Osteoblast (primary cell): ENCODE data around the gene P2RY11. TPM values are rescaled to one million over a fixed set of nuclear protein-coding genes. Genes with fewer than 3 reads are reported as not detected.
A peak's percentile ranks its signal among the peaks of the same experiment; 100 is the strongest.

Experiments used
- DNase-seq: peaks from one replicate; pipeline ENCODE4 v3.0.0; 2011; ENCODE audit warnings: low spot score, mixed read lengths; ENCODE audit not compliant: insufficient read length; ENCODE audit errors: missing footprints
- H2AFZ ChIP-seq: 2 replicates; pipeline ENCODE4 v1.6.0; 2011; ENCODE audit warnings: mild to moderate bottlenecking, low read length
- H3K27ac ChIP-seq: 2 replicates; pipeline ENCODE4 v1.5.1; 2011; ENCODE audit warnings: mild to moderate bottlenecking, low read depth, low read length, moderate library complexity
- H3K27me3 ChIP-seq: 2 replicates; pipeline ENCODE4 v1.6.0; 2012; ENCODE audit warnings: mild to moderate bottlenecking, control low read depth, inconsistent platforms, low read length, moderate library complexity; ENCODE audit not compliant: insufficient read depth
- H3K36me3 ChIP-seq: 2 replicates; pipeline ENCODE4 v1.5.1; 2011; ENCODE audit warnings: mild to moderate bottlenecking, low read length, control low read depth, moderate library complexity; ENCODE audit not compliant: insufficient read depth
- H3K4me1 ChIP-seq: 2 replicates; pipeline ENCODE4 v1.5.1; 2011; ENCODE audit warnings: mild to moderate bottlenecking, low read length, control low read depth, moderate library complexity; ENCODE audit not compliant: insufficient read depth
- H3K4me2 ChIP-seq: 2 replicates; pipeline ENCODE4 v1.6.0; 2011; ENCODE audit warnings: mild to moderate bottlenecking, low read length; ENCODE audit not compliant: insufficient read depth
- H3K4me3 ChIP-seq: fragments of 200-600 bp; sonication (generic); 3 replicates; pipeline ENCODE4 v1.5.1; 2012; ENCODE audit warnings: mild to moderate bottlenecking, low read length, inconsistent platforms; ENCODE audit not compliant: insufficient read depth
- H3K79me2 ChIP-seq: 2 replicates; pipeline ENCODE4 v1.6.0; 2012; ENCODE audit warnings: mild to moderate bottlenecking, low read length, control low read depth, inconsistent platforms; ENCODE audit not compliant: insufficient read depth
- H3K9me3 ChIP-seq: 2 replicates; pipeline ENCODE4 v1.5.1; 2011; ENCODE audit warnings: low read depth, low read length, control low read depth
- H4K20me1 ChIP-seq: 2 replicates; pipeline ENCODE4 v1.6.0; 2012; ENCODE audit warnings: mild to moderate bottlenecking, low read length, control low read depth; ENCODE audit not compliant: insufficient read depth
- CTCF ChIP-seq: IDR thresholded peaks from 2 replicates; pipeline ENCODE4 v1.5.1; 2011; ENCODE audit warnings: mild to moderate bottlenecking, low read depth, low read length, moderate library complexity; ENCODE audit errors: extremely low read depth
- total RNA-seq: library from RNA; depleted of rRNA; stranded (reverse); fragments of >200 nt; gene quantifications from 2 replicates; pipeline ENCODE4 v1.2.3, GENCODE V29; 2012

P2RY11 gene
- total RNA-seq, 1 donor: 2.2 TPM

DNA sequence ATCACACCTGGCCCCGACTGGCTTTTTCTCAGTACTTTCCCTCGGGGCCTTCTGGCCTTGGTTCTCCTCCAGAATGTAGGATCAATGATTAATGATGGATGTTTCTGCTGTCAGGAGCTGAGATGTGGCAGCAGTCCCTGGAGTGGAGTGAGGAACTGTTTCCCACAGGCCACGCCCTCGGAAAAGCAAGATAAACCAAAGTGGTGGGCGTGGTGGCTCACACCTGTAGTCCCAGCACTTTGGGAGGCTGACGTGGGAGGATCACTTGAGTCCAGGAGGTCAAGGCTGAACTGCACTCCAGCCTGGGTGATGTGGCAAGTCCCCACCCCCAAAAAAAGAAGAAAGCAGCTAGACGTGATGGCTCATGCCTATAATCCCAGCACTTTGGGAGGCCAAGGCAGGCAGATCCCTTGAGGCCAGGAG lies 32.5 kb upstream of the P2RY11 start:
- H3K79me2 ChIP-seq: no peaks in the 10 kb centered on the region

GRCh38 chr19:10083911-10084310 lies 27.6 kb upstream of the P2RY11 start:
- Histone ChIP-seq H4K20me1 (peaks cover 4% of the 10 kb centered on the region), H3K79me2 (no peaks in the 10 kb centered on the region), H3K4me2 (no peak overlapping the region), H3K27ac (no peak overlapping the region), H3K27me3 (no peaks in the 10 kb centered on the region), H3K4me1 (peaks cover 3% of the 10 kb centered on the region), H3K36me3 (no peaks in the 10 kb centered on the region), H3K4me3 (no peak overlapping the region), H3K9me3 (no peaks in the 10 kb centered on the region), H2AFZ (no peak overlapping the region)
- DNase-seq: no peak
- TF ChIP-seq CTCF: no peak

More for the DNA sequence above, 32.5 kb upstream of the P2RY11 start:
- Histone ChIP-seq H4K20me1 (no peaks in the 10 kb centered on the region), H3K27me3 (no peaks in the 10 kb centered on the region), H3K4me3 (no peak overlapping the region), H3K9me3 (no peaks in the 10 kb centered on the region), H3K4me2 (no peak overlapping the region), H3K4me1 (no peaks in the 10 kb centered on the region), H3K36me3 (no peaks in the 10 kb centered on the region), H3K27ac (no peak overlapping the region), H2AFZ (no peak overlapping the region)
- peak; percentile 23 for DNase-seq
- TF ChIP-seq CTCF: no peak

- H3K4me2 ChIP-seq: no peak overlapping the region
- no peak overlapping the region for H3K4me3 ChIP-seq
- no peaks in the 10 kb centered on the region for H3K79me2 ChIP-seq
- no peaks in the 10 kb centered on the region for H3K9me3 ChIP-seq
- DNase-seq: no peak
- no peaks in the 10 kb centered on the region for H3K36me3 ChIP-seq
- peaks cover 4% of the 10 kb centered on the region for H4K20me1 ChIP-seq
- H3K27ac ChIP-seq: no peak overlapping the region
- no peak for TF ChIP-seq CTCF
- no peak overlapping the region for H2AFZ ChIP-seq
- H3K27me3 ChIP-seq: no peaks in the 10 kb centered on the region
- peaks cover 3% of the 10 kb centered on the region for H3K4me1 ChIP-seq
Observed at GRCh38 chr19:10084803-10085202, 26.7 kb upstream of the P2RY11 start.

GRCh38 chr19:10085641-10086590 lies 25.6 kb upstream of the P2RY11 start, which contains the start of gene SHFL:
Gene SHFL, plus strand, starts transcription at chr19:10086317. Its CDS starts 111 bp downstream, at chr19:10086428.
- Histone ChIP-seq H4K20me1 (peaks cover 4% of the 10 kb centered on the region), H3K27ac (peak within 1 kb of the TSS; percentile 70), H3K4me2 (peak within 1 kb of the TSS; percentile 87), H3K9me3 (no peaks in the 10 kb centered on the region), H3K4me3 (peak within 1 kb of the TSS; percentile 98), H2AFZ (peak within 1 kb of the TSS; percentile 89), H3K27me3 (no peaks in the 10 kb centered on the region), H3K36me3 (no peaks in the 10 kb centered on the region), H3K79me2 (no peaks in the 10 kb centered on the region), H3K4me1 (peaks cover 3% of the 10 kb centered on the region)
- peak; percentile 98 for DNase-seq
- TF ChIP-seq CTCF: no peak
